Neuronal stem cell (in vitro differentiated cells): Measurements from ENCODE around the gene WFS1.
A peak's percentile ranks its signal among the peaks of the same experiment; 100 is the strongest.

Source experiments
- DNase-seq: peaks from one replicate; pipeline ENCODE4 v3.0.0-alpha.2; 2013; ENCODE audit warnings: low spot score
- H2AFZ ChIP-seq: one replicate; pipeline ENCODE4 v1.6.1; 2013; ENCODE audit warnings: mild to moderate bottlenecking, low read length, inconsistent platforms
- H2AK5ac ChIP-seq: 2 replicates; pipeline ENCODE4 v1.6.1; 2013; ENCODE audit warnings: low read depth, mild to moderate bottlenecking, inconsistent platforms, low read length, moderate library complexity, mixed read lengths
- H2BK120ac ChIP-seq: 2 replicates; pipeline ENCODE4 v1.6.1; 2013; ENCODE audit warnings: low read depth, mild to moderate bottlenecking, inconsistent platforms, low read length, moderate library complexity, mixed read lengths
- H2BK12ac ChIP-seq: one replicate; pipeline ENCODE4 v1.6.1; 2013; ENCODE audit warnings: low read length, inconsistent platforms
- H2BK15ac ChIP-seq: 2 replicates; pipeline ENCODE4 v1.6.1; 2013; ENCODE audit warnings: mild to moderate bottlenecking, low read length, inconsistent platforms, mixed read lengths
- H2BK5ac ChIP-seq: one replicate; pipeline ENCODE4 v1.6.1; 2013; ENCODE audit warnings: inconsistent platforms, mild to moderate bottlenecking, low read length, moderate library complexity
- H3K14ac ChIP-seq: one replicate; pipeline ENCODE4 v1.6.1; 2013; ENCODE audit warnings: low read length, inconsistent platforms
- H3K18ac ChIP-seq: 2 replicates; pipeline ENCODE4 v1.6.1; 2013; ENCODE audit warnings: low read length, inconsistent platforms
- H3K23ac ChIP-seq: 2 replicates; pipeline ENCODE4 v1.6.1; 2013; ENCODE audit warnings: low read depth, mild to moderate bottlenecking, mixed read lengths, low read length, inconsistent platforms; ENCODE audit not compliant: poor library complexity
- H3K27ac ChIP-seq: replicated peaks from 3 replicates; pipeline ENCODE4 v1.5.1; 2013; ENCODE audit warnings: low read length, inconsistent platforms
- H3K27me3 ChIP-seq, 3 experiments: 2 replicates each; pipeline ENCODE4 v1.6.1; 2013; ENCODE audit warnings: low read length in 3 of 3, mild to moderate bottlenecking in 2 of 3, inconsistent platforms in 1 of 3, low read depth in 1 of 3, mixed read lengths in 1 of 3, moderate library complexity in 1 of 3; ENCODE audit not compliant: control insufficient read depth in 3 of 3, insufficient read depth in 3 of 3
- H3K36me3 ChIP-seq, 2 donors: replicated peaks in 1 of 2; 2 replicates each; pipeline ENCODE4 v1.6.1; 2013; ENCODE audit warnings: low read length in 2 of 2; ENCODE audit not compliant: control insufficient read depth in 2 of 2, insufficient read depth in 2 of 2
- H3K4ac ChIP-seq: 2 replicates; pipeline ENCODE4 v1.6.1; 2013; ENCODE audit warnings: inconsistent platforms, mild to moderate bottlenecking, low read length, moderate library complexity
- H3K4me1 ChIP-seq, 2 donors: 1 replicate in 1 of 2; 2 replicates in 1 of 2; pipeline ENCODE4 v1.6.1; 2013; ENCODE audit warnings: low read length in 2 of 2, low read depth in 1 of 2; ENCODE audit not compliant: control insufficient read depth in 2 of 2, insufficient read depth in 1 of 2
- H3K4me2 ChIP-seq: one replicate; pipeline ENCODE4 v1.6.1; 2013; ENCODE audit warnings: mild to moderate bottlenecking, low read length, inconsistent platforms; ENCODE audit not compliant: insufficient read depth, poor library complexity, severe bottlenecking
- H3K4me3 ChIP-seq, 2 donors: 2 replicates each; pipeline ENCODE4 v1.5.1; 2013; ENCODE audit warnings: low read length in 2 of 2, mild to moderate bottlenecking in 2 of 2, inconsistent platforms in 1 of 2, moderate library complexity in 1 of 2
- H3K79me1 ChIP-seq: one replicate; pipeline ENCODE4 v1.6.1; 2013; ENCODE audit warnings: low read depth, mild to moderate bottlenecking, inconsistent platforms, low read length, moderate library complexity
- H3K9ac ChIP-seq: one replicate; pipeline ENCODE4 v1.6.1; 2013; ENCODE audit warnings: mild to moderate bottlenecking, low read depth, low read length, inconsistent platforms; ENCODE audit not compliant: poor library complexity
- H3K9me3 ChIP-seq, 2 donors: replicated peaks in 1 of 2; 2 replicates each; pipeline versions ENCODE3 to v1.6.1; 2013; ENCODE audit warnings: low read length in 2 of 2, mild to moderate bottlenecking in 2 of 2, inconsistent platforms in 1 of 2, low read depth in 1 of 2, mixed read lengths in 1 of 2, moderate library complexity in 1 of 2; ENCODE audit not compliant: control insufficient read depth in 2 of 2, insufficient read depth in 1 of 2
- H4K8ac ChIP-seq: one replicate; pipeline ENCODE4 v1.6.1; 2013; ENCODE audit warnings: low read depth, mild to moderate bottlenecking, inconsistent platforms, low read length, moderate library complexity
- H4K91ac ChIP-seq: one replicate; pipeline ENCODE4 v1.6.1; 2013; ENCODE audit warnings: low read length, low read depth, mild to moderate bottlenecking, inconsistent platforms; ENCODE audit not compliant: poor library complexity
- WGBS, 2 donors: extraction: QIAGEN DNeasy Blood & Tissue Kit; methylation state at CpG; one replicate each; pipeline ENCODE4 v1.1.7; 2013; ENCODE audit warnings: missing lambda C conversion rate in 2 of 2, mixed read lengths in 1 of 2; ENCODE audit not compliant: insufficient read length in 2 of 2, insufficient replicate concordance in 1 of 2; ENCODE audit errors: extremely low coverage in 2 of 2; 5-methylcytosine and 5-hydroxymethylcytosine counted together

The WFS1 gene

DNA sequence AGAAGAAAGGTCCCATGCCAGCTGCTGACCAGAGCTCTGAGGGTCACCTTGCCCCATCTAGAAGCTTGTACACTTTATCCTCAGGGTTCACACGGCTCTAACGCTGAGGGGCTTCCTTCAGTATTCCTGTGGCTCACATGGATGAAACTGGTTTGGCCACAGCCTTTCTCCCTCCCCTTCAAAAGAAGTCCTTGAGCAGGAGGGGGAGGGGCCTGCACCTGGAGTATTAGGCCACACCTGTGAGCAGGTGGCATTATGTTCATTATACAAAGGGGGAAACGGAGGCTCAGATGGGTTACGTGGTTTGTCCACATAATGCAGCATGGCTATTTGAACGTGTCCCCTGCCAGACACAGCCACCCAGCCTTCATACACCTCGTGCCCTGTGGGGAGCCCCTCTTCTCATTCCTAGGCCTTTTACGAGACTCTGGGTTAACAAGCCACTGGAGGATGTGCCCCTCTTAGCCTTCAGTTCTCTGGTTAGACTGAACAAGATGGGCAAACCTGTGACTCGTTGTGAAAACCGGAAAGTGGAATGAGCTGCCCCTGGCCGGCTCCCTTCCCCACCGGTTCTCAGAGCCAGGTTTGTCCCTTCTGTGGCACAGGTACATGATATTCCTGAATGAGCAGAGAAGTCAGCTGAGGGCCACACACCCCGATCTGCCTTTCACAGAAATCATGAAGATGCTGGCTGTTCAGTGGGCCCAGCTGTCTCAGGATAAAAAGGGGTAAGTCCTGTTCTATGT, 42.1 kb upstream of the WFS1 start:
- Histone ChIP-seq H2BK5ac (no peak overlapping the region), H3K18ac (no peak overlapping the region), H3K79me1 (no peaks in the 10 kb centered on the region), H2BK15ac (no peak overlapping the region), H3K23ac (no peak overlapping the region), H3K9me3 (peaks cover under 1 to 2% of the 10 kb centered on the region in 2 donors), H3K9ac (no peak overlapping the region), H4K8ac (no peak overlapping the region), H3K4me1 (no peaks in the 10 kb centered on the region), H2AFZ (no peak overlapping the region), H3K27ac (no peak overlapping the region), H3K27me3 (peaks cover 0 to 21% (median 1%) of the 10 kb centered on the region in 3 experiments), H2BK120ac (no peak overlapping the region), H4K91ac (no peak overlapping the region), H2AK5ac (no peak overlapping the region), H3K4ac (no peak overlapping the region), H3K36me3 (no peaks in the 10 kb centered on the region), H3K14ac (no peak overlapping the region), H2BK12ac (no peak overlapping the region), H3K4me3 (no peak overlapping the region), H3K4me2 (no peak overlapping the region)
- WGBS, 2 donors: no CpG with 5 or more reads among the region's 12 CpGs
- no peak for DNase-seq

- Histone ChIP-seq H3K23ac (no peak overlapping the region), H2BK120ac (no peak overlapping the region), H3K18ac (no peak overlapping the region), H2BK12ac (no peak overlapping the region), H3K4me3 (no peak overlapping the region), H2AK5ac (no peak overlapping the region), H3K79me1 (no peaks in the 10 kb centered on the region), H3K27me3 (peaks cover 0 to 19% (median 0%) of the 10 kb centered on the region in 3 experiments), H2BK15ac (no peak overlapping the region), H3K4me2 (no peak overlapping the region), H3K9me3 (no peaks in the 10 kb centered on the region), H3K36me3 (no peaks in the 10 kb centered on the region), H2BK5ac (no peak overlapping the region), H2AFZ (no peak overlapping the region), H3K4ac (no peak overlapping the region), H4K91ac (no peak overlapping the region), H3K27ac (no peak overlapping the region), H4K8ac (no peak overlapping the region), H3K14ac (no peak overlapping the region), H3K4me1 (no peaks in the 10 kb centered on the region), H3K9ac (no peak overlapping the region)
- no CpG with 5 or more reads among the region's 16 CpGs for WGBS, 2 donors
- DNase-seq: no peak
Measured at GRCh38 chr4:6228158-6229067, 41.2 kb upstream of the WFS1 start.

- no CpG with 5 or more reads among the region's 7 CpGs for WGBS, 2 donors
Measured at GRCh38 chr4:6229095-6229494, 40.6 kb upstream of the WFS1 start.

More at GRCh38 chr4:6229095-6229494, 40.6 kb upstream of the WFS1 start:
- Histone ChIP-seq H2BK5ac (no peak overlapping the region), H3K23ac (no peak overlapping the region), H3K9me3 (no peaks in the 10 kb centered on the region), H3K18ac (no peak overlapping the region), H3K4me2 (no peak overlapping the region), H3K4me3 (no peak overlapping the region), H3K79me1 (no peaks in the 10 kb centered on the region), H3K27ac (no peak overlapping the region), H2BK15ac (no peak overlapping the region), H2BK120ac (no peak overlapping the region), H3K9ac (peak overlapping the region; percentile 0), H2AFZ (no peak overlapping the region), H3K4ac (no peak overlapping the region), H2BK12ac (no peak overlapping the region), H4K91ac (no peak overlapping the region), H3K27me3 (peaks cover 0 to 13% (median 0%) of the 10 kb centered on the region in 3 experiments), H3K14ac (no peak overlapping the region), H3K4me1 (no peaks in the 10 kb centered on the region), H4K8ac (no peak overlapping the region), H2AK5ac (no peak overlapping the region), H3K36me3 (no peaks in the 10 kb centered on the region)
- DNase-seq: no peak
